OCI-LY1 (cell line): ENCODE measurements around the gene EMC8.

Experiments used
- H2AFZ ChIP-seq: fragments of 200-600 bp; sonication (generic), shearing (Covaris generic); 2 replicates; pipeline ENCODE4 v1.6.0; 2014; ENCODE audit warnings: antibody characterized with exemption, mild to moderate bottlenecking, low read length
- H3F3A ChIP-seq: fragments of 200-600 bp; sonication (generic), shearing (Covaris generic); 2 replicates; pipeline ENCODE4 v1.6.0; 2014; ENCODE audit warnings: mild to moderate bottlenecking, antibody characterized with exemption, low read length, moderate library complexity; ENCODE audit not compliant: insufficient read depth
- H3K27ac ChIP-seq: fragments of 200-600 bp; sonication (generic); 2 replicates; pipeline ENCODE4 v1.5.1; 2014; ENCODE audit warnings: low read length, mixed run types, mild to moderate bottlenecking, low read depth; ENCODE audit not compliant: poor library complexity, severe bottlenecking
- H3K27me3 ChIP-seq: fragments of 200-600 bp; sonication (generic); 2 replicates; pipeline ENCODE4 v1.6.0; 2014; ENCODE audit warnings: antibody characterized with exemption, mild to moderate bottlenecking, low read length, moderate library complexity; ENCODE audit not compliant: insufficient read depth
- H3K36me3 ChIP-seq: fragments of 200-600 bp; sonication (generic); 2 replicates; pipeline ENCODE4 v1.6.1; 2014; ENCODE audit warnings: mild to moderate bottlenecking, antibody characterized with exemption, low read length, moderate library complexity, mixed read lengths; ENCODE audit not compliant: insufficient read depth
- H3K4me1 ChIP-seq: fragments of 200-600 bp; sonication (generic); 2 replicates; pipeline ENCODE4 v1.5.1; 2014; ENCODE audit warnings: mild to moderate bottlenecking, low read length, moderate library complexity; ENCODE audit not compliant: insufficient read depth, severe bottlenecking
- H3K4me2 ChIP-seq: fragments of 200-600 bp; sonication (generic), shearing (Covaris generic); 2 replicates; pipeline ENCODE4 v1.6.1; 2014; ENCODE audit warnings: low read length
- H3K4me3 ChIP-seq: fragments of 200-600 bp; sonication (generic); 2 replicates; pipeline ENCODE4 v1.5.1; 2014; ENCODE audit warnings: low read length, low read depth, mild to moderate bottlenecking, mixed read lengths; ENCODE audit not compliant: poor library complexity, severe bottlenecking
- H3K79me2 ChIP-seq: fragments of 200-600 bp; shearing (Covaris generic); 2 replicates; pipeline ENCODE4 v1.6.1; 2016; ENCODE audit warnings: mixed run types, low read length, mixed read lengths; ENCODE audit not compliant: insufficient read depth
- H3K9ac ChIP-seq: fragments of 200-600 bp; sonication (generic), shearing (Covaris generic); 2 replicates; pipeline ENCODE4 v1.6.1; 2014; ENCODE audit warnings: mild to moderate bottlenecking, low read length, mixed read lengths
- H3K9me2 ChIP-seq: fragments of 200-600 bp; sonication (generic), shearing (Covaris generic); 2 replicates; pipeline ENCODE4 v1.6.1; 2014; ENCODE audit warnings: low read depth, mild to moderate bottlenecking, low read length, mixed read lengths
- H3K9me3 ChIP-seq: fragments of 200-600 bp; shearing (Covaris generic); 2 replicates; pipeline ENCODE4 v1.6.1; 2014; ENCODE audit warnings: low read length, mixed read lengths
- H4K20me1 ChIP-seq: fragments of 200-600 bp; sonication (generic), shearing (Covaris generic); 2 replicates; pipeline ENCODE4 v1.6.0; 2016; ENCODE audit warnings: mild to moderate bottlenecking, low read length; ENCODE audit not compliant: insufficient read depth
- CTCF ChIP-seq: fragments of 200-600 bp; sonication (generic), shearing (Covaris generic); IDR thresholded peaks from 2 replicates; pipeline ENCODE4 v1.5.1; 2017; ENCODE audit warnings: mild to moderate bottlenecking, antibody characterized with exemption, low read length, moderate library complexity, mixed read lengths
- EZH2 ChIP-seq: fragments of 200-600 bp; sonication (generic), shearing (Covaris generic); IDR thresholded peaks from 2 replicates; pipeline ENCODE4 v1.8.0; 2017; ENCODE audit warnings: borderline replicate concordance, mixed run types, mild to moderate bottlenecking, antibody characterized with exemption, low read length, moderate library complexity, mixed read lengths

EMC8 gene

DNA sequence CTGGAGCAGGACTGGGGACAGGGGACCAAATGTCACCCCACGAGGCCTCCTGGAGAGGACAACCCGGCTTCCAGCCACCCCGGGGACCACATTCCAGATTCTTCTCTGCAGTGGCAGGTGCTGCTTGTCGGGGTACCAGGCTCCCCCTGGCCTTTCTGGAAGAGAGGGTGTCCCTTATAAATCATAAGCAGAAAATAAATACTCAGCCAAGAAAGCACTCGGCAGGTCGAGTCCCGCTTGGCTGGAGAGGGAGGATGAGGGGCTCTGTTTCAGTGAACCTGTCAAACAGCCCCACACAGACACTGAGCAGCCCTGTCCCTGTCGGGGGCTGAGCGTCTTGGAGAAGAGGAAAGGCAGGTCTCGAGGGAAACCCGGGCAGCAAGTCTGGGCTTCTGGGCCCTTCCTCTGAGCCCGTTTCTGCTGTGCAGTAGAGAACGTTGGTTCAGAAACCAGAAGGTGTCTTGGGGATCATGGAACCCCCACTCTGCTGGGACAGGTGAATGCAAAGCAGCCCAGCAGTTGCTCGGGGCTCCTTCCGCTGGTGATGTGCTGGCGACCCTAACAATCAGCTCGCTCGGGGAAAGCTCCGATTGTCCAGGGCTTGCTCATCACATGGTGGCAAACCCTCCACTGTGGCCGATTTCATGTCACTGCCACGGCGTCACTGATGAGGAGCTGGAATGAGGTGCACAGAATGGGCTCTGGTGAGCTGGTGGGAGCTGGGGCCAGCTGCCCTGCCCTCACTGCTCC lies 36.8 kb upstream of the EMC8 start:
- no peaks in the 10 kb centered on the region for H3K9me2 ChIP-seq
- no peaks in the 10 kb centered on the region for H3K36me3 ChIP-seq
- no peaks in the 10 kb centered on the region for H3K79me2 ChIP-seq
- no peak overlapping the region for H2AFZ ChIP-seq
- TF ChIP-seq CTCF: no peak
- no peak overlapping the region for H3K9ac ChIP-seq
- H3K27ac ChIP-seq: no peak overlapping the region
- no peak overlapping the region for H3K4me3 ChIP-seq
- H3F3A ChIP-seq: no peaks in the 10 kb centered on the region
- no peaks in the 10 kb centered on the region for H3K9me3 ChIP-seq
- peaks cover 17% of the 10 kb centered on the region for H3K4me1 ChIP-seq
- H4K20me1 ChIP-seq: no peaks in the 10 kb centered on the region
- H3K4me2 ChIP-seq: no peak overlapping the region
- no peaks in the 10 kb centered on the region for H3K27me3 ChIP-seq

DNA sequence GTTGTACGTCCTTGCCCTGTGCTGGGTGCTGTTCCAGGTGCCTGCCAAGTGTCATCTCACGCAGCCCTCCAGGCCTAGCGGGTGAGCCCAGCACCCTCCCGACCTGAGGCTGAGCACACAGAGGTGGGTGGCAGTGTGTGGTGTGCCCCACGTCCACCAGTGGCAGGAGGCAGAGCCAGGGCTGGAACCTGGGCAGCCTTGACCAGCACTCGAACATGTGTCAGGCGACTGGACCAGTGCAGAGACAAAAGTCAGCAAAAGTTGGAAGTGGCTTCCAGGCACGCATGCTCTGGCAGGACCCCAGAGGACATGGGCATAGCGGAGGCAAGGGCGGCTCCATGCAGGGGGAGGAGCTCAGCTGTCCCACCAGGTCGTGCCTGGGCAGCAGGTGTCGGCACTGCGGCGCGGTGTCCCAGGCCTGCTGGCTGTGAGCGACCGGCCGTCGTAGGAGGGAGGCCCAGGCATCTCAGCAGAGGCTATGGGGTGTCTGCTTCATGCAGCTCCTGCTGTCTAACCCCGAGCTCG lies 35.9 kb upstream of the EMC8 start:
- Histone ChIP-seq H3K36me3 (no peaks in the 10 kb centered on the region), H3K4me2 (no peak overlapping the region), H3K9me3 (no peaks in the 10 kb centered on the region), H3K27me3 (no peaks in the 10 kb centered on the region), H3K9me2 (no peaks in the 10 kb centered on the region), H4K20me1 (no peaks in the 10 kb centered on the region), H3K27ac (no peak overlapping the region), H3F3A (no peaks in the 10 kb centered on the region), H3K4me3 (no peak overlapping the region), H3K9ac (no peak overlapping the region), H2AFZ (no peak overlapping the region), H3K4me1 (peaks cover 17% of the 10 kb centered on the region), H3K79me2 (no peaks in the 10 kb centered on the region)
- TF ChIP-seq CTCF: no peak
- no peak for TF ChIP-seq EZH2

DNA sequence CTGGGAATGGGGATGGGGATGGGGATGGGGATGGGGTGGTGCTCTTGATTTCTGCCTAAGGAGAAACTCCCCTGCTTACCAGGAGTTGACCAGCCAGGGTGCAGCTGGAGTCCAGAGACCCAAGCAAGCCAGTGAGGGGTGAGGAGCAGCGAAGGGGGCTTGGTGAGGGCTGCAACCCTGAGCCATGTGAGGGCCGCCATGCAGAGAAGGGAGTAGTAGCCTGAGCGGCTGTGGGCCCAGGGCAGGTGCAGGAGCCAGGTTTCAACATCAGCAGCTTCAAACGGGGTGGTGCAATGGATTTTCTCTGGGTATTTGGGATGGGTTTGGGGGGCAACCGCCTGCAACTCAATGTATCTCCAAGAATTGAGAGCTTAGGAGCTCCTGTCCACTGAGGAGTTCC lies 35.4 kb upstream of the EMC8 start:
- TF ChIP-seq EZH2: no peak
- TF ChIP-seq CTCF: no peak
- Histone ChIP-seq H4K20me1 (no peaks in the 10 kb centered on the region), H3K4me3 (no peak overlapping the region), H3K9ac (no peak overlapping the region), H3K36me3 (no peaks in the 10 kb centered on the region), H3K79me2 (no peaks in the 10 kb centered on the region), H3F3A (no peaks in the 10 kb centered on the region), H3K9me3 (no peaks in the 10 kb centered on the region), H3K27ac (no peak overlapping the region), H3K9me2 (no peaks in the 10 kb centered on the region), H3K4me1 (peaks cover 22% of the 10 kb centered on the region), H3K27me3 (no peaks in the 10 kb centered on the region; the same call in 1 of the 2 replicates), H3K4me2 (no peak overlapping the region), H2AFZ (no peak overlapping the region)
